Esophagus squamous epithelium (tissue), 5 donors: ENCODE measurements around the gene PMEPA1. TPM values are rescaled to one million over a fixed set of nuclear protein-coding genes. Genes with fewer than 3 reads are reported as not detected.

ENCODE experiments used
- DNase-seq: peaks from one replicate; lab custom pipeline; 2025; lab: John Stamatoyannopoulos, UW
- H3K27ac ChIP-seq, 4 donors: fragments of 200-600 bp; sonication (generic); one replicate each; pipeline ENCODE4 v1.5.1; 2016 to 2019; ENCODE audit warnings: mild to moderate bottlenecking in 1 of 4
- H3K27me3 ChIP-seq, 4 donors: fragments of 200-600 bp; sonication (generic); 1 replicate in 3 of 4; 2 replicates in 1 of 4; pipeline versions ENCODE4 v1.5.1 to v1.6.0; 2017 to 2021; ENCODE audit warnings: antibody characterized with exemption in 1 of 4
- H3K36me3 ChIP-seq, 3 donors: fragments of 200-600 bp; sonication (generic); one replicate each; pipeline ENCODE4 v1.5.1; 2016 to 2019
- H3K4me1 ChIP-seq, 3 donors: fragments of 200-600 bp; sonication (generic); one replicate each; pipeline ENCODE4 v1.5.1; 2017 to 2019
- H3K4me3 ChIP-seq, 4 donors: fragments of 200-600 bp; sonication (generic); 1 replicate in 3 of 4; 2 replicates in 1 of 4; pipeline ENCODE4 v1.5.1; 2016 to 2019; ENCODE audit warnings: mild to moderate bottlenecking in 2 of 4, moderate library complexity in 1 of 4
- H3K9me3 ChIP-seq, 3 donors: fragments of 200-600 bp; sonication (generic); one replicate each; pipeline ENCODE4 v1.5.1; 2016 to 2019
- POLR2A ChIP-seq, 4 donors: fragments of 450-650 bp; IDR thresholded peaks; one replicate each; pipeline ENCODE4 v1.6.1; 2017; ENCODE audit warnings: antibody characterized with exemption in 4 of 4, mild to moderate bottlenecking in 4 of 4, moderate library complexity in 3 of 4
- WGBS, 2 donors: methylation state at CpG; one replicate each; pipeline ENCODE4 v1.1.5; 2018; 5-methylcytosine and 5-hydroxymethylcytosine counted together
- intact Hi-C: fragments of 100-400 bp; cut with DNase I; formaldehyde crosslinking; loops from one replicate; pipeline ENCODE4 v1.15.0; 2022
- total RNA-seq, 4 donors: library from RNA; depleted of rRNA; stranded (reverse); fragments of >200 nt; gene quantifications; one replicate each; pipeline ENCODE4 v1.1.0, GENCODE V29; 2016
- TF ChIP-seq, protein P1 (sequence below), 6 experiments: fragments of 450-650 bp in 4 of 6; fragments of 200-600 bp in 2 of 6; sonication (generic) in 2 of 6; IDR thresholded peaks; one replicate each; pipeline ENCODE4 v1.5.1; 2016 to 2019; ENCODE audit warnings: antibody characterized with exemption in 6 of 6, mild to moderate bottlenecking in 4 of 6, moderate library complexity in 4 of 6
- donor health status: DM: yes; HTN: yes; CAD: no.

PMEPA1 gene
- total RNA-seq, 4 donors from 2014 or later, result 0.95 to 4.6 (median 2.6) TPM

GRCh38 chr20:57614490-57615444, 95.0 kb downstream of the PMEPA1 start:
- H3K4me3 ChIP-seq, result no peak overlapping the region
- H3K36me3 ChIP-seq, result peaks cover 0 to 3% (median 0%) of the 10 kb centered on the region in 3 donors
- TF ChIP-seq, protein P1, sequence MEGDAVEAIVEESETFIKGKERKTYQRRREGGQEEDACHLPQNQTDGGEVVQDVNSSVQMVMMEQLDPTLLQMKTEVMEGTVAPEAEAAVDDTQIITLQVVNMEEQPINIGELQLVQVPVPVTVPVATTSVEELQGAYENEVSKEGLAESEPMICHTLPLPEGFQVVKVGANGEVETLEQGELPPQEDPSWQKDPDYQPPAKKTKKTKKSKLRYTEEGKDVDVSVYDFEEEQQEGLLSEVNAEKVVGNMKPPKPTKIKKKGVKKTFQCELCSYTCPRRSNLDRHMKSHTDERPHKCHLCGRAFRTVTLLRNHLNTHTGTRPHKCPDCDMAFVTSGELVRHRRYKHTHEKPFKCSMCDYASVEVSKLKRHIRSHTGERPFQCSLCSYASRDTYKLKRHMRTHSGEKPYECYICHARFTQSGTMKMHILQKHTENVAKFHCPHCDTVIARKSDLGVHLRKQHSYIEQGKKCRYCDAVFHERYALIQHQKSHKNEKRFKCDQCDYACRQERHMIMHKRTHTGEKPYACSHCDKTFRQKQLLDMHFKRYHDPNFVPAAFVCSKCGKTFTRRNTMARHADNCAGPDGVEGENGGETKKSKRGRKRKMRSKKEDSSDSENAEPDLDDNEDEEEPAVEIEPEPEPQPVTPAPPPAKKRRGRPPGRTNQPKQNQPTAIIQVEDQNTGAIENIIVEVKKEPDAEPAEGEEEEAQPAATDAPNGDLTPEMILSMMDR (IDR thresholded peaks at IDR 0.05), result no peak
- TF ChIP-seq POLR2A (IDR thresholded peaks at IDR 0.05), result no peak
- H3K27ac ChIP-seq, result no peak overlapping the region
- peaks cover 0 to 20% (median 11%) of the 10 kb centered on the region in 3 donors for H3K4me1 ChIP-seq
- DNase-seq, result no peak
- peaks cover 0 to 28% (median 0%) of the 10 kb centered on the region in 4 donors for H3K27me3 ChIP-seq
- H3K9me3 ChIP-seq, result no peaks in the 10 kb centered on the region
- intact Hi-C loops, result no loop called here
- 82 to 85% methylated on average over 9 to 12 of the region's 16 CpGs for WGBS, 2 donors

- H3K4me1 ChIP-seq, result peaks cover 0 to 10% (median 10%) of the 10 kb centered on the region in 3 donors
- no peak overlapping the region for H3K27ac ChIP-seq
- 80 to 84% methylated on average over 10 of the region's 12 CpGs for WGBS, 2 donors
- no peak for DNase-seq
- no peaks in the 10 kb centered on the region for H3K9me3 ChIP-seq
- H3K4me3 ChIP-seq, result no peak overlapping the region
- TF ChIP-seq, protein P1 (IDR thresholded peaks at IDR 0.05), result no peak
- TF ChIP-seq POLR2A (IDR thresholded peaks at IDR 0.05), result no peak
- H3K27me3 ChIP-seq, result peaks cover 0 to 40% (median 0%) of the 10 kb centered on the region in 4 donors
- peaks cover 0 to 3% (median 0%) of the 10 kb centered on the region in 3 donors for H3K36me3 ChIP-seq
- intact Hi-C loops, result no loop called here
These were observed 96.3 kb downstream of the PMEPA1 start for GRCh38 chr20:57613481-57613921.

GRCh38 chr20:57612916-57613315, 96.9 kb downstream of the PMEPA1 start:
- H3K27me3 ChIP-seq, result peaks cover 0 to 45% (median 0%) of the 10 kb centered on the region in 4 donors
- H3K27ac ChIP-seq, result no peak overlapping the region
- H3K4me1 ChIP-seq, result peaks cover 0 to 4% (median 4%) of the 10 kb centered on the region in 3 donors
- WGBS, 2 donors, result 83 to 88% methylated on average over 5 to 7 of the region's 7 CpGs
- H3K9me3 ChIP-seq, result no peaks in the 10 kb centered on the region
- TF ChIP-seq POLR2A (IDR thresholded peaks at IDR 0.05), result no peak
- TF ChIP-seq, protein P1 (IDR thresholded peaks at IDR 0.05), result no peak
- peaks cover 0 to 3% (median 0%) of the 10 kb centered on the region in 3 donors for H3K36me3 ChIP-seq
- no peak for DNase-seq
- H3K4me3 ChIP-seq, result no peak overlapping the region
- intact Hi-C loops, result no loop called here

DNA sequence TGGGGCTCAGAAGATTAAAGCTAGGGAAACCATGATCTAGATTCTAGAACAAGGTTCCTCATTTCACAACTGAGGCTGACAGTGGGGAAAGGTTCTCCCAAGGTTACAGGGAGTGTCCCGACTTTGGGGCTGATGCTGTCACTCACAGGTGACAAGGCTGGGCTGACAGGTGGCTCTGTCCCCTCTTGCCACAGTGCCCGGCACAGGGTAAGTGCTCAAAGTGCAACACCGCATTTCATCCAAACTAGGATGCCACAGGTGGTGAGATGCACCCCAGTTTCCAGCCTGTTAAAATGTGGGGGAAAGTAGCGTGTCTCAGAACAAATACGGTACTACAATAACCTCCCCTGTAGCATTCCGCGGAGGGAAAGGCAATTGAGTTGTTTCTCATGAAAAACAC, 97.4 kb downstream of the PMEPA1 start:
- TF ChIP-seq, protein P1 (IDR thresholded peaks at IDR 0.05), result no peak
- no peak for TF ChIP-seq POLR2A (IDR thresholded peaks at IDR 0.05)
- intact Hi-C loops, result no loop called here
- H3K27ac ChIP-seq, result no peak overlapping the region

More for the DNA sequence above, 97.4 kb downstream of the PMEPA1 start:
- H3K36me3 ChIP-seq, result peaks cover 0 to 3% (median 0%) of the 10 kb centered on the region in 3 donors
- no peaks in the 10 kb centered on the region for H3K9me3 ChIP-seq
- no peak for DNase-seq
- H3K27me3 ChIP-seq, result peaks cover 0 to 45% (median 0%) of the 10 kb centered on the region in 4 donors
- 85 to 86% methylated on average over 6 to 7 of the region's 7 CpGs for WGBS, 2 donors
- no peak overlapping the region for H3K4me3 ChIP-seq
- no peaks in the 10 kb centered on the region for H3K4me1 ChIP-seq
